Bladder microvascular endothelial cell (primary cell): ENCODE measurements around the gene BCL6. TPM values are rescaled to one million over a fixed set of nuclear protein-coding genes. Genes with fewer than 3 reads are reported as not detected.

Source experiments
- total RNA-seq: library from RNA; depleted of rRNA; stranded (reverse); fragments of >200 nt; gene quantifications from 2 replicates; pipeline ENCODE4 v1.2.3, GENCODE V29; 2014

Gene BCL6
- total RNA-seq = 2.1 and 2.3 TPM in 2 replicates

DNA sequence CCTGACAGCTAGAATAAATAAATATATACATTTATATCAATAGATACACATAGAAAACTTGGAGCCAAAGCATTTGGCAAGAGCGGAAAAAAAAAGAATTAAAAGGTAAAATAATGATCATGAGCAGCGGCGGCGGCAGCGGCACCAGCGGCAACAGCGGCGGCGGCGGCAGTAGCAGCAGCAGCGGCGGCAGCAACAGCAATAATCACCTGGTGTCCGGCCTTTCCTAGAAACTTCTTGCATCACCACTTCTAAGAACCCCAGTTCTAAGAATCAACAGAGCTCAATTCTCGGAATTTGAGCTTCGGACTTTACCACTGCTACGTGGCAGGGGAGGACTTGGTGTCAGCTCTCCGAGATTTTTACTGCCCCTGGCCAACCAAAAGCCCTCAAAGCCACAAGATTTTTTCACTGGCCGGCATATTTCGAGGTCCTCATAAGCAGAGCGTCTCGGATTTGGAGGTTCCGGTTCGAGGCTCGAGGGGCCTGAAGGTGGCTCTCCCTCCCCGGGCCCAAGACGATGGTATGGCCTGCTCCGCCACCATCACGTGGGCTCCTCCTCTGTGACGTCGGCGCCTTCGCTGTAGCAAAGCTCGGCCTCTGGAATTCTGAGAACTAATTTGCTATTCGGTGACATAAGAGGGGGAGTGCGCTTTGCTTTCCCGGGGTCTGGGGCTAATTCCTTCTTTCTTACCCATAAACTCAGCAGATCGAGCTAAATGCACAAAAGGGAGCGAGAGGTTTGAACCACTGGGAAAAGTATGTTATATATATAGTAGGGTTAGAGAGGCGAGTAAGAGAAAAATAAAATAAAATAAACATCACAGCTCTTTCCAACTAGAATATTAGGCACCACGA lies at the start of gene BCL6:
BCL6 (minus strand) TSS at position 268 of the 858 bp plus-strand sequence. CDS start 11,775 bp downstream, outside the sequence.

DNA sequence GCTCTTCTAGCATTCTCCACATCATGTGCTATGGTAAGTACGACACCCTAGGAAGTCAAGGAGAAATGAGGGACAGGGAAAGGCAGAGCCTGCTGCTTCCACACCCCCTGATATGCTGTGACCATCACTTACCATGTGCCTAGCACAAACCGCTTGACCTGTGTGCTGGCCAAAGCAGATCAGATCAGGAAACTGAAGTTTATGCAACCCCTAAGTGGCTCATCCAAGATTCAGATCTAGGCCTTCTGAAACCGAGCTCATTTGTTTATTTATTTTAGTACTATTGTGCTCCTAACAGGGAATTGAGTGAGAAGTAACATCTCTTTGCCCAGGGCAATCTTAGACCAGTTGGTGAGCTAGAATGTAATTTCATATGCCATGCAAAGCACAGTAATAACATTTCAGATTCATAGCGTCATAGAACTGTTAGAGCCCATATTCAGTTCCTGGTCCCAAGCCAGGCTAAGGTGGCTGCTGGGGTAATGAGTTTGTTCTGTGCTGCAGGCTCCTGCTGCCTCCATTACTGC lies 42.7 kb downstream of the BCL6 start, which contains the start of gene RTP2:
RTP2 (minus strand) TSS at position 51 of the 527 bp plus-strand sequence. CDS start 429 bp downstream, outside the sequence.

Other genes with a start within 250 kb of the BCL6 start
- gene SST, start 75.1 kb downstream of the BCL6 start, total RNA-seq = not detected in 2 replicates
- gene RTP2, start 42.9 kb downstream of the BCL6 start, total RNA-seq = not detected in 2 replicates